Stimulated activated CD4-positive, alpha-beta T cell treated with anti-CD3 and anti-CD28 coated beads, Interleukin-1b, Interleukin-23, amount 100 ng/mL, for 1 hour (primary cell): ENCODE results near the gene HTR3C.

ENCODE experiments used
- DNase-seq, 2 donors: peaks; one replicate each; pipeline ENCODE4 v3.0.0-alpha.2; 2020; ENCODE audit warnings: low read depth in 2 of 2

The HTR3C gene

DNA sequence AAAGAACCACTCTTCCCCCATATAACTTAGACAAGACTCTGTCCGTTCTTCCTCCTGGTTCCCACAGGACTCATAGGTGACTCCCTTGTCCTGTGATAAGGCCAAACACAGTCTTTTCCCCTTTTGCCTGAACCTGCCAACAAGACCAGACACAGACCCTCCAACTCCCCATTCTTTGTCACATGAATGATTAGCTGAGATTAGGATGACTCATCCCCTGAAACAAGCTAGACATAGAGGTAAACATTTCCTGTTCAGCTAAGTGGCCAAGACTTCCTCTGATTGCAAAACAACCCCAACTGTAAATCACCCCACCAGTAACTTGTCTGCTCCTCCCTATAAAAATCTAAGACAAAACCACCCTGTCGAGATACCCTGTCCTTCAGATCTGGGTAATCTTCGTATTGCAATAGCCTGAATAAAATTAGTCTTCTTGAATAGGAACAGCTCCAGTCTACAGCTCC lies 32.6 kb downstream of the HTR3C start:
- no peak for DNase-seq

DNA sequence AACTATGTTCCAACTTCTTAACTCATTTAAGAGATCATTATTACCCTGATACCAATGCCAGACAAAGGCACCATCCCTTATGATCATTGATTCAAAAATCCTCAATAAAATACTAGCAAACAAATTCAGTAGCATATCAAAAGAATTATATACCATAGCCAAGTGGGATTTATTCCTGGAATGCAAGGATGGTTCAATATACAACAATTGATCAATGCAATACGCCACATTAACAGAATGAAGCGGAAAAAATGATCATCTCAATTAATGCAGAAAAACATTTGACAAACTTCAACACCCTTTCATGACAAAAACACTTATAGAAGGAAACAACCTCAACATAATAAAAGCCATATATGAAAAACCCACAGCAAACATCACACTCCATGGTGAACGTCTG lies 39.4 kb downstream of the HTR3C start:
- DNase-seq: no peak

DNA sequence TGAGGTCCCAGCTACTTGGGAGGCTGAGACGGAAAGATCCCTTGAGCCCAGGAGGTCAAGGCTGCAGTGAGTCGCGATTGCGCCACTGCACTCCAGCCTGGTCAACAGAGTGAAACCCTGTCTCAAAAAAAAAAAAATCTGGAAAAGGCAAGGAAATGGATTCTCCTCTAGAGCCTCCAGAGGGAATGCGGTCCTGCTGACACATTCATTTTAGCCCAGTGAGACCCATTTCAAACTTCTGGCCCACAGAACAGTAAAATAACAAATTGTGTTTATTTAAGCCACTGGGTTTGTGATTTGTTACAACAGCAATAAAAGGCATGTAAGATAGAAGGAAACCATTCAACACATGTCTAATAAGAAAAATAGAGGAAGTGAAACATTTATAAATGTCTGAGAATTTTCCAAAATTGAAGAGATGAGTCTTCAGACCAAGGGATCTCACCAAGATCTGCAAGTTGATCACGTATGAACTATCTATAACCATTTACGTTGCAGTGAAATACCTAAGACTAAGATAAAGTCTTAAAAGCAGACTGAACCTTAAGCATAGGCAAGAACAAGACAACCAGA lies 44.0 kb downstream of the HTR3C start, which contains the start of gene HTR3E:
Gene HTR3E (plus strand): TSS at position 254 of the 573 bp plus-strand sequence. CDS start 466 bp downstream, outside the sequence.
- DNase-seq: no peak

DNA sequence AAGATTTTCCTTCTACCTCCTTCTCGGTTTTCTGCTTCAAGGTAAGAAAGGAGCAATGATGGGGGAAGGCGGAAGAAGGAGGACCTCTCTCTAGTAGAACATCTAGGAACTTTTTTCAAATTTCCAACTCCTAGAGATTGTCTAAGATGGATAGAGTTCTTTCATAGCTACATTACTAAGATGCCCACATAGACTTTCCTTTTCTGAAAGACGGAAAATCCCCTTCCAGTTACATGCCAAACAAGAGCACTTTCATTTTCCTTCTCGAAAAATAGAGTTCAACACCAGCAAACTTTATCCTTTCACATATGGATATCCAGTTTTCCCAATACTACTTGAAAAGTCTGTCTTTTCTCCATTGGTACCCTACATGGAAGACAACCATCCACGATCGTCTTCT lies 44.7 kb downstream of the HTR3C start:
- DNase-seq: no peak

DNA sequence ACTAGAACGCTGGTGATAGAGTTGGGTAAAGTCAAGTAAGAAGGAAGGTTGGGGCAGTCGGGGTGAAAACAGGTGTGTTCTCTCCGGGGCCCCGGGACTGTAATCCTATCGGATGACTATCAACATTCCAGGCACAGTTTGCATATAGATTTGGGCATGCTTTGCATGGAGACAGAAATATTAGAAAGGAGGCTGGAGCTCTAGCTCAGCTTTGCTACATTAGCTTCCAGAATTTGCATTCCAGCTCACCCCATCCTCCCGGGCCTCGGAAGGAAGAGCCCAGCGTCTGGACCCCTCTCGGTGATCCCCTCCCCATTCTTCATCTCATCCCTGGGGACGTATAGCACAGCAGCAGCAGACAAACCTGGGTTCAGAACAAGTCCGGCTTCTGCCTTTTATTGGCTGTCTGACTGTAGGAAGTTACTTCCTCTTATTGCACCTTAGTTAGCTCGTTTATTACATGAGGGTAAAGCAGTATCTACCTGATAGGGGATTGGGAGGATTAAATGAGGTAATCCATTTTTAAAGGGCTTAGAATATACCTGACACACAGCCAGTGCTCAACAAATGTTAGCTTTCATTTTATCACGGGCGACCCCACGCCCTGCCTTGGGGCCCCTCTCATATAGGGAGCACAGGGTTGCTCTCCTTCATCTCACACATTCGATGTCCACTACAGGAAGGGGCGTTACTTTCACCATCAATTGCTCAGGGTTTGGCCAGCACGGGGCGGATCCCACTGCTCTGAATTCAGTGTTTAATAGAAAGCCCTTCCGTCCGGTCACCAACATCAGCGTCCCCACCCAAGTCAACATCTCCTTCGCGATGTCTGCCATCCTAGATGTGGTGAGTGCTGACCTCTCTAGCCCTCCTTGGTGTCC lies 47.2 kb downstream of the HTR3C start:
- DNase-seq: no peak
